ENCODE data around the gene ZFPM1.

DNA sequence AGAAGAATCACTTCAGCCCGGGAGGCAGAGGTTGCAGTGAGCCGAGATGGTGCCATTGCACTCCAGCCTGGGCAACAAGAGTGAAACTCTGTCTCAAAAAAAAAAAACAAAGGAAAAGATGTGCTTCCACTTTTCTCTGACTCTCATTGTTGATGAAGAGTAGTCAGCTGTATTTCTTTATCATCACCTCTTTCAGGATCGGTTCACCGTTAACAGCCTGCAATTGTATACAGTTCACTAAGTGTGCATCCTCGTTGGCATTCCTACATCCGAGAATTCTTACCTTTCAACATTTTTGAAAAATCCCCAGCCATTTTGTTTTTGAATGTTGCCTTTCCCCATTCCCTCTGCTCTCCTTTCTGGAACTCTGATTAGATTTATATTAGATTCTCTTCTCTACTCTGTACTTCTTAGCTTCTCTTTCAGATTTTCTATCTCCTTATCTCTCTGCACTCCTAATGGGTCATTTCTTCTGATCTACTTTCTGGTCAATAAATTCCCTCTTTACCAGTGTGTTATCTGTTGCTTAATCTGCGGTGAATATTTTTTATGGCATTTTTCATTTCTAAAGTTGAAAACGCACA is 90.2 kb downstream of the ZFPM1 start:
- TF ChIP-seq, protein P1, sequence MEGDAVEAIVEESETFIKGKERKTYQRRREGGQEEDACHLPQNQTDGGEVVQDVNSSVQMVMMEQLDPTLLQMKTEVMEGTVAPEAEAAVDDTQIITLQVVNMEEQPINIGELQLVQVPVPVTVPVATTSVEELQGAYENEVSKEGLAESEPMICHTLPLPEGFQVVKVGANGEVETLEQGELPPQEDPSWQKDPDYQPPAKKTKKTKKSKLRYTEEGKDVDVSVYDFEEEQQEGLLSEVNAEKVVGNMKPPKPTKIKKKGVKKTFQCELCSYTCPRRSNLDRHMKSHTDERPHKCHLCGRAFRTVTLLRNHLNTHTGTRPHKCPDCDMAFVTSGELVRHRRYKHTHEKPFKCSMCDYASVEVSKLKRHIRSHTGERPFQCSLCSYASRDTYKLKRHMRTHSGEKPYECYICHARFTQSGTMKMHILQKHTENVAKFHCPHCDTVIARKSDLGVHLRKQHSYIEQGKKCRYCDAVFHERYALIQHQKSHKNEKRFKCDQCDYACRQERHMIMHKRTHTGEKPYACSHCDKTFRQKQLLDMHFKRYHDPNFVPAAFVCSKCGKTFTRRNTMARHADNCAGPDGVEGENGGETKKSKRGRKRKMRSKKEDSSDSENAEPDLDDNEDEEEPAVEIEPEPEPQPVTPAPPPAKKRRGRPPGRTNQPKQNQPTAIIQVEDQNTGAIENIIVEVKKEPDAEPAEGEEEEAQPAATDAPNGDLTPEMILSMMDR (conservative IDR thresholded peaks at IDR 0.05; ENCODE audit: low read depth in 2 of 2) = no peak
- no peak for TF ChIP-seq POLR2AphosphoS5 (IDR thresholded peaks at IDR 0.05; ENCODE audit: low read depth)
- no peak for TF ChIP-seq JUNB (IDR thresholded peaks at IDR 0.05; ENCODE audit: unreplicated experiment)
- no peak for TF ChIP-seq CREB1 (CRISPR knock-in tag; IDR thresholded peaks at IDR 0.05; ENCODE audit: low read depth)
- no peak for TF ChIP-seq EZH2 (IDR thresholded peaks at IDR 0.05; ENCODE audit: low read depth, unreplicated experiment)
- TF ChIP-seq, protein P2, sequence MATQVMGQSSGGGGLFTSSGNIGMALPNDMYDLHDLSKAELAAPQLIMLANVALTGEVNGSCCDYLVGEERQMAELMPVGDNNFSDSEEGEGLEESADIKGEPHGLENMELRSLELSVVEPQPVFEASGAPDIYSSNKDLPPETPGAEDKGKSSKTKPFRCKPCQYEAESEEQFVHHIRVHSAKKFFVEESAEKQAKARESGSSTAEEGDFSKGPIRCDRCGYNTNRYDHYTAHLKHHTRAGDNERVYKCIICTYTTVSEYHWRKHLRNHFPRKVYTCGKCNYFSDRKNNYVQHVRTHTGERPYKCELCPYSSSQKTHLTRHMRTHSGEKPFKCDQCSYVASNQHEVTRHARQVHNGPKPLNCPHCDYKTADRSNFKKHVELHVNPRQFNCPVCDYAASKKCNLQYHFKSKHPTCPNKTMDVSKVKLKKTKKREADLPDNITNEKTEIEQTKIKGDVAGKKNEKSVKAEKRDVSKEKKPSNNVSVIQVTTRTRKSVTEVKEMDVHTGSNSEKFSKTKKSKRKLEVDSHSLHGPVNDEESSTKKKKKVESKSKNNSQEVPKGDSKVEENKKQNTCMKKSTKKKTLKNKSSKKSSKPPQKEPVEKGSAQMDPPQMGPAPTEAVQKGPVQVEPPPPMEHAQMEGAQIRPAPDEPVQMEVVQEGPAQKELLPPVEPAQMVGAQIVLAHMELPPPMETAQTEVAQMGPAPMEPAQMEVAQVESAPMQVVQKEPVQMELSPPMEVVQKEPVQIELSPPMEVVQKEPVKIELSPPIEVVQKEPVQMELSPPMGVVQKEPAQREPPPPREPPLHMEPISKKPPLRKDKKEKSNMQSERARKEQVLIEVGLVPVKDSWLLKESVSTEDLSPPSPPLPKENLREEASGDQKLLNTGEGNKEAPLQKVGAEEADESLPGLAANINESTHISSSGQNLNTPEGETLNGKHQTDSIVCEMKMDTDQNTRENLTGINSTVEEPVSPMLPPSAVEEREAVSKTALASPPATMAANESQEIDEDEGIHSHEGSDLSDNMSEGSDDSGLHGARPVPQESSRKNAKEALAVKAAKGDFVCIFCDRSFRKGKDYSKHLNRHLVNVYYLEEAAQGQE (IDR thresholded peaks at IDR 0.05; ENCODE audit: unreplicated experiment) = no peak

Data from GM23338 (cell line).